Ovary (tissue), 3 donors: Measurements from ENCODE around the gene PTCH2.

Experiments used
- CTCF ChIP-seq, 3 donors: fragments of 450-650 bp in 2 of 3; fragments of 200-600 bp in 1 of 3; IDR thresholded peaks; one replicate each; pipeline versions ENCODE4 v1.5.1 to v1.8.0; 2016 to 2022; ENCODE audit warnings: antibody characterized with exemption in 3 of 3, mild to moderate bottlenecking in 1 of 3
- EP300 ChIP-seq: sonication (generic); formaldehyde crosslinking; IDR thresholded peaks from one replicate; pipeline ENCODE4 v1.6.1; 2017; ENCODE audit warnings: antibody characterized with exemption
- POLR2A ChIP-seq: fragments of 450-650 bp; IDR thresholded peaks from one replicate; pipeline ENCODE4 v1.6.1; 2017; ENCODE audit warnings: antibody characterized with exemption, mild to moderate bottlenecking, moderate library complexity
- donor health status: DM: no; HTN: no; CAD: no.

DNA sequence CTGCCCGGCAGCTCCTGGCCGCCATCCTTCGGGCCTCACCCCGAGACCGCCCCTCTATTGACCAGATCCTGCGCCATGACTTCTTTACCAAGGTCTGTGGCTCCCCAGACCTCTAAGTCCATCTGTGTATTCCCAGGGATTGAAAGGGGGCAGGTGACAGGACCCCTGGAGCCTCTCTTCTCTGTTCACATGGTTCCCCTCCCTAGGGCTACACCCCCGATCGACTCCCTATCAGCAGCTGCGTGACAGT, 40.1 kb downstream of the PTCH2 start:
- TF ChIP-seq CTCF (IDR thresholded peaks at IDR 0.05) (no peak), EP300 (no peak), POLR2A (no peak)
